Aorta (tissue), 5 donors: ENCODE results near the gene ZFP1. TPM values are rescaled to one million over a fixed set of nuclear protein-coding genes. Genes with fewer than 3 reads are reported as not detected.

Experiments
- ATAC-seq: fragments of 200-7000 bp; cut with Tn5 transposase; one replicate; pipeline ENCODE4 v1.9.1; 2022; ENCODE audit warnings: moderate library complexity; ENCODE audit not compliant: low FRiP score
- DNase-seq, 2 donors: peaks; one replicate each; pipeline ENCODE4 v3.0.0-alpha.2; 2020
- H3K27ac ChIP-seq, 2 donors: one replicate each; pipeline ENCODE4 v1.5.1; 2013; ENCODE audit warnings: low read length in 2 of 2, mild to moderate bottlenecking in 2 of 2, moderate library complexity in 2 of 2, control low read depth in 1 of 2, inconsistent platforms in 1 of 2, low read depth in 1 of 2
- H3K27me3 ChIP-seq, 2 donors: one replicate each; pipeline ENCODE4 v1.6.1; 2013; ENCODE audit warnings: control low read depth in 1 of 2, low read length in 1 of 2, mild to moderate bottlenecking in 1 of 2, moderate library complexity in 1 of 2; ENCODE audit not compliant: insufficient read depth in 2 of 2, control insufficient read depth in 1 of 2
- H3K36me3 ChIP-seq, 2 donors: one replicate each; pipeline ENCODE4 v1.6.1; 2013; ENCODE audit warnings: control low read depth in 1 of 2, low read length in 1 of 2, mild to moderate bottlenecking in 1 of 2; ENCODE audit not compliant: insufficient read depth in 2 of 2, control insufficient read depth in 1 of 2
- H3K4me1 ChIP-seq, 2 donors: one replicate each; pipeline ENCODE4 v1.6.1; 2013; ENCODE audit warnings: low read length in 2 of 2, control low read depth in 1 of 2, mild to moderate bottlenecking in 1 of 2, moderate library complexity in 1 of 2; ENCODE audit not compliant: insufficient read depth in 2 of 2, control insufficient read depth in 1 of 2
- H3K4me3 ChIP-seq, 2 donors: one replicate each; pipeline ENCODE4 v1.5.1; 2013; ENCODE audit warnings: low read length in 2 of 2, control low read depth in 1 of 2, mild to moderate bottlenecking in 1 of 2
- H3K9me3 ChIP-seq: one replicate; pipeline ENCODE4 v1.6.1; 2013; ENCODE audit warnings: mild to moderate bottlenecking, low read length; ENCODE audit not compliant: control insufficient read depth
- WGBS, 2 donors: extraction: QIAGEN DNeasy Blood & Tissue Kit; methylation state at CpG; one replicate each; pipeline ENCODE4 v1.1.7; 2013; 5-methylcytosine and 5-hydroxymethylcytosine counted together
- intact Hi-C, 2 donors: fragments of 100-400 bp; cut with DNase I; formaldehyde crosslinking; loops; one replicate each; pipeline versions ENCODE4 v1.14.2 to v1.15.0; 2022
- polyA plus RNA-seq, 2 donors: library from polyadenylated mRNA; stranded (reverse); fragments of 200-250 nt; gene quantifications; one replicate each; pipeline ENCODE4 v1.2.3, GENCODE V29; 2013
- total RNA-seq, 2 donors: library from RNA; stranded (reverse); fragmentation: NEBNext Ultra II Directional; extraction: Animal tissue kit (Norgen Biotek cat#: 25700); gene quantifications; one replicate each; pipeline ENCODE4 v1.2.1, GENCODE V29; 2021
- donor health status: healthy with polysubstance abuse.
- donor health status: Bipolar disorder and iron deficiency.
- donor health status: DM: no; HTN: no; CAD: no.
- donor health status: DM: no; HTN: no; CAD: no.
- donor health status: DM: yes; HTN: yes; CAD: no.

ZFP1 gene
- total and polyA plus RNA-seq, 4 donors, result 3.9 to 19.2 (median 9.7) TPM

GRCh38 chr16:75172578-75172977 lies 24.3 kb downstream of the ZFP1 start:
- H3K27ac ChIP-seq, result no peak overlapping the region
- no peak overlapping the region for H3K4me3 ChIP-seq
- H3K36me3 ChIP-seq, result peaks cover 19 to 21% of the 10 kb centered on the region in 2 donors
- no peak for ATAC-seq
- H3K27me3 ChIP-seq, result no peaks in the 10 kb centered on the region
- 97 to 100% methylated on average over 4 of the region's 4 CpGs for WGBS, 2 donors
- no peak for DNase-seq
- peaks cover 14% of the 10 kb centered on the region for H3K9me3 ChIP-seq
- intact Hi-C loops, result no loop called here
- H3K4me1 ChIP-seq, result no peaks in the 10 kb centered on the region

DNA sequence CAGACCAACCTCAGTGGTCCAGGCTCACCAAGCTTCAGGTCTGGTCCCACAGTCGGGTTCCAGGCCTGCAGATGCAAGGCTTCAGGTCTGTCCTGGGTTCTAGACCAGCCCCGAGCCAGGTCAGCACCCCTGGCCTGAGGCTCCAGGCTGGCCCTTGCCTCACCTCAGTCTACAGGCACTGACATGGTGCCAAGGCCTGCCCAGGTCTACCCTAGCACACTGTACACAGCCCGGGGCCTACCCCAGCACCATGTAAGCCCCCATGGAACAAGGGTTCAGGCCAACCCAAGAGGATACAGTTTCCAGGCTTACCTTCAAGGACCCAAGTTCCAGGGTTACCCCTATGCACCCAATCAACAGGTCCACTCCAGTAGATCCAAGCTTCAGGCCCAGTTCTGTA lies 26.8 kb downstream of the ZFP1 start:
- Histone ChIP-seq H3K4me3 (no peak overlapping the region), H3K36me3 (peaks cover 1 to 4% of the 10 kb centered on the region in 2 donors), H3K9me3 (peaks cover 6% of the 10 kb centered on the region), H3K27ac (no peak overlapping the region), H3K27me3 (no peaks in the 10 kb centered on the region), H3K4me1 (no peaks in the 10 kb centered on the region)
- intact Hi-C loops, result no loop called here
- 98% methylated on average over 3 of the region's 3 CpGs for WGBS, 2 donors
- no peak for DNase-seq
- ATAC-seq, result peak; percentile 36

- Histone ChIP-seq H3K27me3 (no peaks in the 10 kb centered on the region), H3K4me1 (no peaks in the 10 kb centered on the region), H3K9me3 (peaks cover 5% of the 10 kb centered on the region), H3K4me3 (no peak overlapping the region), H3K27ac (no peak overlapping the region), H3K36me3 (no peaks in the 10 kb centered on the region)
- no peak for DNase-seq
- ATAC-seq, result no peak
- intact Hi-C loops, result no loop called here
- WGBS, 2 donors, result 97 to 98% methylated on average over 2 of the region's 2 CpGs
Observed at GRCh38 chr16:75176926-75177325, 28.6 kb downstream of the ZFP1 start.

GRCh38 chr16:75179208-75179607 lies 30.9 kb downstream of the ZFP1 start:
- no peak for ATAC-seq
- Histone ChIP-seq H3K4me1 (no peaks in the 10 kb centered on the region), H3K27ac (no peak overlapping the region), H3K27me3 (no peaks in the 10 kb centered on the region), H3K36me3 (no peaks in the 10 kb centered on the region), H3K9me3 (peaks cover 4% of the 10 kb centered on the region), H3K4me3 (no peak overlapping the region)
- DNase-seq, result no peak
- 96 to 98% methylated on average over 6 of the region's 6 CpGs for WGBS, 2 donors
- intact Hi-C loops, result no loop called here

- H3K4me3 ChIP-seq, result no peak overlapping the region
- WGBS, 2 donors, result 39 to 42% methylated on average over 3 of the region's 3 CpGs
- intact Hi-C loops, result no loop called here
- ATAC-seq (no peak), DNase-seq (no peak)
- no peaks in the 10 kb centered on the region for H3K4me1 ChIP-seq
- H3K9me3 ChIP-seq, result peaks cover under 1% of the 10 kb centered on the region
- H3K36me3 ChIP-seq, result no peaks in the 10 kb centered on the region
- H3K27me3 ChIP-seq, result no peaks in the 10 kb centered on the region
- no peak overlapping the region for H3K27ac ChIP-seq
Observed at GRCh38 chr16:75181630-75182029, 33.3 kb downstream of the ZFP1 start.

GRCh38 chr16:75188832-75189477 lies 40.6 kb downstream of the ZFP1 start:
- ATAC-seq, result no peak
- Histone ChIP-seq H3K27me3 (no peaks in the 10 kb centered on the region), H3K4me3 (no peak overlapping the region), H3K4me1 (no peaks in the 10 kb centered on the region), H3K9me3 (no peaks in the 10 kb centered on the region), H3K36me3 (no peaks in the 10 kb centered on the region), H3K27ac (no peak overlapping the region)
- 86 to 87% methylated on average over 14 of the region's 14 CpGs for WGBS, 2 donors
- no peak for DNase-seq
- intact Hi-C loops, result no loop called here

DNA sequence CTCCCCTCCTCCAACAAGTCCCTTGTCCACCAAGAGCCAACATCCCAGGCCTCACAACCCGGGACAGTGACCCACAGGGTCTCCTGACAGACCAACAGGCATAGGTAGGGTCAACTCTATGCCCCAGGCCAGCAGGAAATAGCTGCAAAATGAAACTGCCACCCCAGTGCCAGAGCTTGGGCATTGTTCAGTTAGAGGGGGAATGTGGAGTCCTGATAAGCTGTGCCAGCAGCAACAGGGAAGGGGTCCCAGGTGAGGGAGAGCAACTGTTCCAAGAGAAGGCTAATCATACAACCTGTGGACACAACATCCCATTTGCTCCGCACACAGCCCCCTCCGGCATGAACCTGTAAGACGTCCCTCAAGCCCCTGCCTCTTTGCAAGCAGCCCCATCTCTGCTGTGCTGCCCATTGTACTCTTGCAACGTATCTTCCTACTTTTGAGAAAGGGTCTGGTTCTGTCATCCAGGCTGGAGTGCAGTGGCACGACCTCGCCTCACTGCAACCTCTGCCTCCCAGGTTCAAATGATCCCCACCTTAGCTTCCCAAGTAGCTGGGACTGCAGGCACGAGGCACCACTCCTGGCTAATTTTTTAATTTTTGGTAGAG lies 41.4 kb downstream of the ZFP1 start:
- no peak overlapping the region for H3K4me3 ChIP-seq
- intact Hi-C loops, result loop anchor here in 1 of 2 donors (10.0 kb wide), 1 partner anchor 575 kb away; no protein-coding TSS in a partner anchor

DNA sequence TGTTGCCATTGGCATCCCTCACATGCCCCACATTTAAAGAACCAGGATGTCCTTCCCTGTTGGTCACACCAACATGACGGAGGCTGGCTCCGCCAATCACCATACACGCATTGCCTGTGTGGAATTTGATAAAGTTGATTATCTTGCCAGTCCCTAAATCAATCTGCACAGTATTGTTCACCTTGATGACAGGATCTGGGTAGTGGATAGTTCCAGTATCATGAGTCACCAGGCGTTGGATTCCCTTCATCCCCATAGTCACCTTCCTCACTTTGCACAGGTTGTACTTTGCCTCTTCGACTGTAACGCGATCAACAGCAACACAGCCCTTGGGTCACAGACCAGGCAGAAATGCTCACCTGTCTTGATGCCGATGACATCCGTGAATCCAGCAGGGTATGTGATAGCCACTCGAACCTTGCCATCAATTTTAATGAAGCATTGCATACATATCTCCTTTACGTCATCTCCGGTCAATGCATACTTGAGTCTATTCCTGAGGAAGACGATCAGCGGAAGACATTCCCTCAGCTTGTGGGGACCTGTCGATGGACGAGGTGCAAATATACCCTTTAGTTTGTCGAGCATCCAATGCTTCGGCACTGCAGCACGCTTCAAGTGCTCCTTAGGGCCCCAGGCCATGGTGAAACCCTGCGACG lies 44.4 kb downstream of the ZFP1 start:
- Histone ChIP-seq H3K27me3 (no peaks in the 10 kb centered on the region), H3K9me3 (no peaks in the 10 kb centered on the region), H3K4me3 (no peak overlapping the region), H3K36me3 (no peaks in the 10 kb centered on the region), H3K27ac (no peak overlapping the region), H3K4me1 (no peaks in the 10 kb centered on the region)
- intact Hi-C loops, result loop anchor here in 1 of 2 donors (10.0 kb wide), 1 partner anchor 572 kb away; no protein-coding TSS in a partner anchor
- DNase-seq, result peak in 1 of 2 donors; percentile 61
- WGBS, 2 donors, result 94 to 95% methylated on average over 21 of the region's 21 CpGs
- no peak for ATAC-seq

More for the DNA sequence above, 41.4 kb downstream of the ZFP1 start:
- no peaks in the 10 kb centered on the region for H3K4me1 ChIP-seq
- DNase-seq (peak in 1 of 2 donors; percentile 40), ATAC-seq (no peak)
- H3K9me3 ChIP-seq, result no peaks in the 10 kb centered on the region
- WGBS, 2 donors, result 80 to 83% methylated on average over 8 of the region's 8 CpGs
- H3K27ac ChIP-seq, result no peak overlapping the region
- no peaks in the 10 kb centered on the region for H3K27me3 ChIP-seq
- no peaks in the 10 kb centered on the region for H3K36me3 ChIP-seq
